Spleen (tissue), 11 donors: ENCODE data around the gene VWA1. TPM values are rescaled to one million over a fixed set of nuclear protein-coding genes. Genes with fewer than 3 reads are reported as not detected.

Source experiments
- DNase-seq: peaks from one replicate; pipeline ENCODE4 v3.0.0-alpha.2; 2020
- H3K27ac ChIP-seq, 8 donors: fragments of 200-600 bp; sonication (generic) in 7 of 8; 1 replicate in 4 of 8; 2 replicates in 4 of 8; pipeline versions ENCODE4 v1.5.0 to v1.8.0; 2016 to 2021; ENCODE audit warnings: inconsistent platforms in 4 of 8, mild to moderate bottlenecking in 4 of 8, moderate library complexity in 1 of 8
- H3K27me3 ChIP-seq, 7 donors: fragments of 200-600 bp; sonication (generic) in 6 of 7; replicated peaks in 1 of 7; 1 replicate in 4 of 7; 2 replicates in 3 of 7; pipeline versions ENCODE4 v1.5.0 to v1.8.0; 2016 to 2021; ENCODE audit warnings: inconsistent platforms in 3 of 7, mild to moderate bottlenecking in 1 of 7
- H3K36me3 ChIP-seq, 6 donors: fragments of 200-600 bp; sonication (generic) in 5 of 6; 1 replicate in 4 of 6; 2 replicates in 2 of 6; pipeline versions ENCODE4 v1.5.0 to v1.8.0; 2016 to 2021; ENCODE audit warnings: inconsistent platforms in 2 of 6
- H3K4me1 ChIP-seq, 6 donors: fragments of 200-600 bp; sonication (generic) in 5 of 6; 1 replicate in 3 of 6; 2 replicates in 3 of 6; pipeline versions ENCODE4 v1.5.0 to v1.8.0; 2016 to 2021; ENCODE audit warnings: inconsistent platforms in 3 of 6
- H3K4me3 ChIP-seq, 8 donors: fragments of 200-600 bp; sonication (generic) in 7 of 8; 1 replicate in 4 of 8; 2 replicates in 4 of 8; pipeline versions ENCODE4 v1.5.0 to v1.8.0; 2016 to 2021; ENCODE audit warnings: inconsistent platforms in 4 of 8, mild to moderate bottlenecking in 4 of 8, moderate library complexity in 2 of 8
- H3K9me3 ChIP-seq, 8 donors: fragments of 200-600 bp; sonication (generic) in 7 of 8; 1 replicate in 4 of 8; 2 replicates in 4 of 8; pipeline versions ENCODE4 v1.5.0 to v1.8.0; 2016 to 2021; ENCODE audit warnings: inconsistent platforms in 4 of 8
- CTCF ChIP-seq, 11 experiments: fragments of 200-600 bp in 7 of 11; fragments of 450-650 bp in 4 of 11; sonication (generic) in 4 of 11; IDR thresholded peaks in 8 of 11; conservative IDR thresholded peaks in 3 of 11; 1 replicate in 7 of 11; 2 replicates in 4 of 11; pipeline versions ENCODE4 v1.4.0 to v1.8.0; 2016 to 2021; ENCODE audit warnings: antibody characterized with exemption in 11 of 11, inconsistent platforms in 4 of 11, mild to moderate bottlenecking in 1 of 11
- POLR2A ChIP-seq, 3 donors: fragments of 450-650 bp; IDR thresholded peaks; one replicate each; pipeline ENCODE4 v1.5.1; 2017; ENCODE audit warnings: antibody characterized with exemption in 3 of 3, mild to moderate bottlenecking in 1 of 3
- POLR2AphosphoS5 ChIP-seq, 3 donors: sonication (generic); formaldehyde crosslinking; IDR thresholded peaks; one replicate each; pipeline ENCODE4 v1.5.1; 2017; ENCODE audit warnings: antibody characterized with exemption in 3 of 3
- WGBS, 5 donors: extraction: QIAGEN DNeasy Blood & Tissue Kit in 3 of 5; methylation state at CpG; one replicate each; pipeline versions ENCODE4 v1.1.5 to v1.1.7; 2013 to 2018; 5-methylcytosine and 5-hydroxymethylcytosine counted together
- intact Hi-C: fragments of 100-400 bp; cut with DNase I; formaldehyde crosslinking; loops from one replicate; pipeline ENCODE4 v1.15.0; 2023; ENCODE audit warnings: low total_unique reads
- polyA plus RNA-seq, 3 donors: library from polyadenylated mRNA; stranded (reverse); fragments of 200-250 nt; gene quantifications; one replicate each; pipeline ENCODE4 v1.2.1, GENCODE V29; 2013
- total RNA-seq, 7 donors: library from RNA; depleted of rRNA in 3 of 7; stranded (reverse); fragments of >200 nt in 3 of 7; fragmentation: NEBNext Ultra II Directional in 4 of 7; extraction: Animal tissue kit (Norgen Biotek cat#: 25700) in 4 of 7; gene quantifications; one replicate each; pipeline versions ENCODE4 v1.1.0 to v1.2.1, GENCODE V29; 2016 to 2021
- donor health status: healthy with polysubstance abuse.
- donor health status: DM: no; HTN: no; CAD: no; lungs with moderate emphysema.
- donor health status: DM: no; HTN: no; CAD: no.
- donor health status: Bipolar disorder and iron deficiency.
- donor health status: healthy.
- donor health status: DM: no; HTN: no; CAD: no.
- donor health status: DM: yes; HTN: yes; CAD: no.

The VWA1 gene
- total and polyA plus RNA-seq, 10 donors: 3.9 to 18.0 (median 12.4) TPM

- TF ChIP-seq CTCF (IDR thresholded peaks at IDR 0.05 in 8 of 11, conservative IDR thresholded peaks at IDR 0.05 in 3 of 11) (no peak), POLR2AphosphoS5 (IDR thresholded peaks at IDR 0.05) (no peak), POLR2A (IDR thresholded peaks at IDR 0.05) (no peak)
- no peak overlapping the region for H3K4me3 ChIP-seq
- WGBS, 5 donors: 94 to 97% (median 95%) methylated on average over 16 of the region's 16 CpGs
- H3K27me3 ChIP-seq: no peaks in the 10 kb centered on the region
- peaks cover 0 to 16% (median 4%) of the 10 kb centered on the region in 6 donors for H3K4me1 ChIP-seq
- DNase-seq: no peak
- intact Hi-C loops: no loop called here
- H3K36me3 ChIP-seq: peaks cover 15 to 86% (median 85%) of the 10 kb centered on the region in 6 donors
- no peak overlapping the region for H3K27ac ChIP-seq
- H3K9me3 ChIP-seq: no peaks in the 10 kb centered on the region
Observed at GRCh38 chr1:1388078-1388472, 47.4 kb upstream of the VWA1 start.

- Histone ChIP-seq H3K36me3 (peaks cover 18 to 100% (median 100%) of the 10 kb centered on the region in 6 donors), H3K4me3 (no peak overlapping the region), H3K27me3 (no peaks in the 10 kb centered on the region), H3K9me3 (no peaks in the 10 kb centered on the region), H3K27ac (no peak overlapping the region), H3K4me1 (peaks cover 0 to 31% (median 10%) of the 10 kb centered on the region in 6 donors)
- TF ChIP-seq POLR2A (IDR thresholded peaks at IDR 0.05) (no peak), CTCF (IDR thresholded peaks at IDR 0.05 in 8 of 11, conservative IDR thresholded peaks at IDR 0.05 in 3 of 11) (no peak), POLR2AphosphoS5 (IDR thresholded peaks at IDR 0.05) (no peak)
- WGBS, 5 donors: 81 to 92% (median 88%) methylated on average over 12 of the region's 12 CpGs
- no peak for DNase-seq
- intact Hi-C loops: no loop called here
Observed at GRCh38 chr1:1390675-1391074, 44.8 kb upstream of the VWA1 start.

- WGBS, 5 donors: 75 to 87% (median 84%) methylated on average over 12 of the region's 12 CpGs
- H3K27ac ChIP-seq: peak overlapping the region in 1 of 8 donors; percentile 17
- H3K36me3 ChIP-seq: peaks cover 18 to 100% (median 100%) of the 10 kb centered on the region in 6 donors
- no peak for TF ChIP-seq POLR2AphosphoS5 (IDR thresholded peaks at IDR 0.05)
- no peak for TF ChIP-seq CTCF (IDR thresholded peaks at IDR 0.05 in 8 of 11, conservative IDR thresholded peaks at IDR 0.05 in 3 of 11)
- no peak for TF ChIP-seq POLR2A (IDR thresholded peaks at IDR 0.05)
- H3K9me3 ChIP-seq: no peaks in the 10 kb centered on the region
- intact Hi-C loops: no loop called here
- H3K4me3 ChIP-seq: no peak overlapping the region
- peaks cover 0 to 37% (median 14%) of the 10 kb centered on the region in 6 donors for H3K4me1 ChIP-seq
- H3K27me3 ChIP-seq: no peaks in the 10 kb centered on the region
- DNase-seq: no peak
Observed at GRCh38 chr1:1391225-1391624, 44.3 kb upstream of the VWA1 start.

GRCh38 chr1:1393014-1393413 lies 42.5 kb upstream of the VWA1 start:
- no peak for DNase-seq
- no peaks in the 10 kb centered on the region for H3K9me3 ChIP-seq
- 81 to 92% (median 91%) methylated on average over 3 to 4 of the region's 4 CpGs for WGBS, 5 donors
- no peak overlapping the region for H3K4me3 ChIP-seq
- H3K4me1 ChIP-seq: peaks cover 7 to 55% (median 31%) of the 10 kb centered on the region in 6 donors
- H3K27me3 ChIP-seq: no peaks in the 10 kb centered on the region
- H3K36me3 ChIP-seq: peaks cover 14 to 100% (median 100%) of the 10 kb centered on the region in 6 donors
- no peak overlapping the region for H3K27ac ChIP-seq
- no peak for TF ChIP-seq CTCF (IDR thresholded peaks at IDR 0.05 in 8 of 11, conservative IDR thresholded peaks at IDR 0.05 in 3 of 11)
- TF ChIP-seq POLR2A (IDR thresholded peaks at IDR 0.05): no peak
- TF ChIP-seq POLR2AphosphoS5 (IDR thresholded peaks at IDR 0.05): peak in 1 of 3 donors; percentile 12
- intact Hi-C loops: no loop called here
